ENCODE results near the gene FAM111A.

FAM111A gene

GRCh38 chr11:59102259-59102765 is 40.3 kb upstream of the FAM111A start:
- TF ChIP-seq, protein P1, sequence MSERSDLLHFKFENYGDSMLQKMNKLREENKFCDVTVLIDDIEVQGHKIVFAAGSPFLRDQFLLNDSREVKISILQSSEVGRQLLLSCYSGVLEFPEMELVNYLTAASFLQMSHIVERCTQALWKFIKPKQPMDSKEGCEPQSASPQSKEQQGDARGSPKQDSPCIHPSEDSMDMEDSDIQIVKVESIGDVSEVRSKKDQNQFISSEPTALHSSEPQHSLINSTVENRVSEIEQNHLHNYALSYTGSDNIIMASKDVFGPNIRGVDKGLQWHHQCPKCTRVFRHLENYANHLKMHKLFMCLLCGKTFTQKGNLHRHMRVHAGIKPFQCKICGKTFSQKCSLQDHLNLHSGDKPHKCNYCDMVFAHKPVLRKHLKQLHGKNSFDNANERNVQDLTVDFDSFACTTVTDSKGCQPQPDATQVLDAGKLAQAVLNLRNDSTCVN (tag by site-specific recombination; optimal IDR thresholded peaks at IDR 0.05), result no peak
- TF ChIP-seq ZNF76 (tag by site-specific recombination; IDR thresholded peaks at IDR 0.05; ENCODE audit: borderline replicate concordance, low read depth), result no peak
- no peak for TF ChIP-seq KLF17 (tag by site-specific recombination; IDR thresholded peaks at IDR 0.05)
- no peak for TF ChIP-seq ZFHX2 (tag by site-specific recombination; conservative IDR thresholded peaks at IDR 0.05)
- TF ChIP-seq ZFP3 (tag by site-specific recombination; IDR thresholded peaks at IDR 0.05; ENCODE audit: low read depth), result no peak
- TF ChIP-seq ZNF473 (tag by site-specific recombination; IDR thresholded peaks at IDR 0.05), result no peak
- no peak for TF ChIP-seq ZNF623 (tag by site-specific recombination; IDR thresholded peaks at IDR 0.05)
- no peak for TF ChIP-seq ZNF777 (tag by site-specific recombination; IDR thresholded peaks at IDR 0.05; ENCODE audit: borderline replicate concordance)
- Histone ChIP-seq H3K4me1 (ENCODE audit: control insufficient read depth, insufficient read depth, low read length) (no peaks in the 10 kb centered on the region), H3K27ac (ENCODE audit: extremely low read depth, low read depth, low read length) (no peak overlapping the region), H3K36me3 (ENCODE audit: control insufficient read depth in 2 of 2, insufficient read depth in 1 of 2, low read length in 2 of 2) (no peaks in the 10 kb centered on the region), H3K4me3 (ENCODE audit: low read depth, low read length) (no peak overlapping the region), H3K9me3 (ENCODE audit: control insufficient read depth, insufficient read depth, low read depth, low read length) (no peaks in the 10 kb centered on the region)
- CTCF ChIA-PET, result interaction anchor here (1.7 to 2.0 kb wide), 2 partner anchors 33 to 34 kb away, joined by 6 to 7 read pairs; no protein-coding TSS in a partner anchor
- POLR2A ChIA-PET, result no interaction called here

DNA sequence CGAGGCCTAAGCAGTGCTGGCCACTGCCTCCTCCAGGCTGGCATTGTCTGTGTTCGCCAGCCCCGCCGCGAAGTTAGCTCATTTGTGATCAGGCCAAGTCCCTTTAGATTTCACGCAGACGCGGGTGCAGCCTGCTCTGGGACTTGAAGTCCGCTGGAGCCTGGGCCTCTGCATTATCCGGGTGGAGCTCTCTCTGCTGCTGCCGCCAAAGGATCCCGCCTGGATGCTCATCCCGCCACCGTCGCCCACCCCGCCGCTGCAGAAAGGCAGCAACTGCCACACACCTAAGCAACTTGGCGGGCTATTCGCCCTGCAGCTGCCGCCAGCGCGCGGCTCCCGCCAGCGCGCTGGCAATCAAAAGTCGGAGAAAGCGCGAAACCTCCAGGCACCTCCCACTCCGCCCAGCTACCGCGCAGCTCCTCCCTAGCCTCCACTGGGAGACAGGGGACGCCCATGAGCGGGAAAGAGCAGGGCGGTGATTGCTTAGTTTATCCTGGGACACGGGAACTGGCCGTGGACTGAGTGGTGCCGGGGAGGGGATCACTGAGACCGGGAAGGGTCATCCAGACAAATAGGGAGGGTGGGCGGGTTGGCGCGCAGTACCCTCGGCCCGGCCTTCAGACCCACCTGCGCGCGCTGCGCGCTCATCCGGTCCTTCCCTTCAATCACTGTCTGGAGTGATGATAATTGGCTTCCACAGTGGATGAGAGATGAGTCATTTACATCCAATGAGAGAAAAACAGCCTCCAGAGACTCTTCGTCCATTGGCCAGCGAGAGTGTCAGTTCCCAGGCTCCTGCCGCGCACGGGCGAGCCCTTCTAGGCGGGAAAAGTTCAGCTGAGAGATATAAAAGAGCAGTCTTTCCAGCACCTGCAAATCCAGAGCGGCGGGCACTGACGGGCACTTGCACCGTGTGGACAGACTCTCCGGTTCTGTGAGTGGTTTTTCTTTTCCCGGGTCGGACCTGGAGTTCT is 36.0 kb upstream of the FAM111A start, which contains the start of gene FAM111B:
Gene FAM111B (plus strand): TSS at position 875 of the 974 bp plus-strand sequence. CDS start 2,389 bp downstream, outside the sequence.
- Histone ChIP-seq H3K9me3 (ENCODE audit: control insufficient read depth, insufficient read depth, low read depth, low read length) (no peaks in the 10 kb centered on the region), H3K27ac (ENCODE audit: extremely low read depth, low read depth, low read length) (peak within 1 kb of the TSS; percentile 81; the same call in 1 of the 2 replicates), H3K4me3 (ENCODE audit: low read depth, low read length) (peak within 1 kb of the TSS; percentile 64), H3K36me3 (ENCODE audit: control insufficient read depth in 2 of 2, insufficient read depth in 1 of 2, low read length in 2 of 2) (peaks cover 3 to 29% of the 10 kb centered on the region in 2 experiments; a peak in 2 of 3 replicates), H3K4me1 (ENCODE audit: control insufficient read depth, insufficient read depth, low read length) (no peaks in the 10 kb centered on the region)
- ChIA-PET CTCF (interaction anchor here (0.6 to 2.4 kb wide), 9 partner anchors 9 to 606 kb away, joined by 3 to 9 read pairs (median 3); no protein-coding TSS in a partner anchor), POLR2A (interaction anchor here (0.6 to 2.1 kb wide), 9 partner anchors 12 to 529 kb away, joined by 3 to 11 read pairs (median 7); partner anchors contain the start of gene DTX4)
- TF ChIP-seq SP7 (tag by site-specific recombination; IDR thresholded peaks at IDR 0.05), result no peak
- TF ChIP-seq GFI1B (tag by site-specific recombination; IDR thresholded peaks at IDR 0.05), result no peak
- TF ChIP-seq PBX3 (CRISPR knock-in tag; IDR thresholded peaks at IDR 0.05), result peak; percentile 53; the same call in 1 of the 2 replicates
- no peak for TF ChIP-seq GLIS2 (tag by site-specific recombination; IDR thresholded peaks at IDR 0.05)
- no peak for TF ChIP-seq ZNF398 (tag by site-specific recombination; IDR thresholded peaks at IDR 0.05)
- peak; percentile 72 for TF ChIP-seq SP2 (tag by site-specific recombination; IDR thresholded peaks at IDR 0.05)
- TF ChIP-seq ZNF843 (tag by site-specific recombination; IDR thresholded peaks at IDR 0.05), result no peak
- TF ChIP-seq KLF1 (tag by site-specific recombination; IDR thresholded peaks at IDR 0.05), result peak; percentile 55
- TF ChIP-seq ZNF571 (tag by site-specific recombination; IDR thresholded peaks at IDR 0.05), result no peak
- TF ChIP-seq ZNF830 (tag by site-specific recombination; IDR thresholded peaks at IDR 0.05; ENCODE audit: low read depth), result no peak
- no peak for TF ChIP-seq ZNF366 (tag by site-specific recombination; conservative IDR thresholded peaks at IDR 0.05)
- TF ChIP-seq SALL2 (tag by site-specific recombination; IDR thresholded peaks at IDR 0.05; ENCODE audit: borderline replicate concordance), result no peak
- TF ChIP-seq ZNF513 (tag by site-specific recombination; IDR thresholded peaks at IDR 0.05), result no peak
- TF ChIP-seq WT1 (tag by site-specific recombination; IDR thresholded peaks at IDR 0.05), result no peak
- no peak for TF ChIP-seq ZEB2 (tag by site-specific recombination; IDR thresholded peaks at IDR 0.05)
- no peak for TF ChIP-seq ZNF747 (tag by site-specific recombination; IDR thresholded peaks at IDR 0.05)
- TF ChIP-seq ZNF239 (tag by site-specific recombination; IDR thresholded peaks at IDR 0.05), result no peak
- TF ChIP-seq SCRT1 (tag by site-specific recombination; IDR thresholded peaks at IDR 0.05; ENCODE audit: borderline replicate concordance), result no peak
- TF ChIP-seq OSR2 (tag by site-specific recombination; IDR thresholded peaks at IDR 0.05), result no peak
